ENCODE results near the gene ARMC9. TPM values are rescaled to one million over a fixed set of nuclear protein-coding genes. Genes with fewer than 3 reads are reported as not detected.

ARMC9 gene
- total and polyA plus RNA-seq, 2 donors (not counting 3 experiments of a cell fraction or from before 2014, with no cell fraction given), result 16.4 to 24.2 TPM

DNA sequence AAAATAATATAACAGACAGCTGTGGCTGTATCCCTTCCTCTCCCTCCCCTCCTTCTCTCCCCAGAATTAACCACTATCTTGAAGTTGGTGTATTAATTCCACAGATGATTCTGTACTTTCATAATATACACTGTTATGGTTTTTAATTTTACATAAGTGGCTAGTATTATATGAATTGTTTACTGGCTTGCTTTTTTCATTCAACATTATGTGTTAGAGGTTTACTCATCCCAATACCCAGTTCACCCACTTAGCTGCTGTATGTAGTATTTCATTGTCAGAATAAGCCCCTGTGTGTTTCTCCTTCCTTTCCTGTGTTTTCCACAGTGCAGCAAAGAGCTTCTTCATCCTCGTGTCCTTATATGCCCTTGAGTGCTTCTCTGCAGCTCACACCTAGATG, 121.4 kb downstream of the ARMC9 start:
- H3K4me2 ChIP-seq (ENCODE audit: insufficient read depth, low read length), result no peak overlapping the region
- no peaks in the 10 kb centered on the region for H3K4me1 ChIP-seq (ENCODE audit: control insufficient read depth, extremely low read depth, insufficient read depth, low read length)
- H4K20me1 ChIP-seq (replicated peaks; ENCODE audit: control insufficient read depth, extremely low read depth, insufficient read depth, low read length), result no peaks in the 10 kb centered on the region
- no peak overlapping the region for H3K4me3 ChIP-seq (replicated peaks in 1 of 3; ENCODE audit: insufficient read depth in 1 of 3, low read depth in 1 of 3, low read length in 3 of 3)
- H3K9me1 ChIP-seq (replicated peaks; ENCODE audit: control insufficient read depth, extremely low read depth, insufficient read depth, low read length), result no peaks in the 10 kb centered on the region
- FAIRE-seq (no peak), DNase-seq (ENCODE audit: low read depth, low spot score) (no peak)
- no peaks in the 10 kb centered on the region for H3K79me2 ChIP-seq (ENCODE audit: control insufficient read depth, insufficient read depth, low read length)
- no TSS peak for BruUV-seq (replicated peaks)
- no peaks in the 10 kb centered on the region for H3K9me3 ChIP-seq (replicated peaks; ENCODE audit: control insufficient read depth, insufficient read depth, low read length)
- no peak overlapping the region for H2AFZ ChIP-seq (ENCODE audit: low read depth, low read length)
- TF ChIP-seq, protein P1, sequence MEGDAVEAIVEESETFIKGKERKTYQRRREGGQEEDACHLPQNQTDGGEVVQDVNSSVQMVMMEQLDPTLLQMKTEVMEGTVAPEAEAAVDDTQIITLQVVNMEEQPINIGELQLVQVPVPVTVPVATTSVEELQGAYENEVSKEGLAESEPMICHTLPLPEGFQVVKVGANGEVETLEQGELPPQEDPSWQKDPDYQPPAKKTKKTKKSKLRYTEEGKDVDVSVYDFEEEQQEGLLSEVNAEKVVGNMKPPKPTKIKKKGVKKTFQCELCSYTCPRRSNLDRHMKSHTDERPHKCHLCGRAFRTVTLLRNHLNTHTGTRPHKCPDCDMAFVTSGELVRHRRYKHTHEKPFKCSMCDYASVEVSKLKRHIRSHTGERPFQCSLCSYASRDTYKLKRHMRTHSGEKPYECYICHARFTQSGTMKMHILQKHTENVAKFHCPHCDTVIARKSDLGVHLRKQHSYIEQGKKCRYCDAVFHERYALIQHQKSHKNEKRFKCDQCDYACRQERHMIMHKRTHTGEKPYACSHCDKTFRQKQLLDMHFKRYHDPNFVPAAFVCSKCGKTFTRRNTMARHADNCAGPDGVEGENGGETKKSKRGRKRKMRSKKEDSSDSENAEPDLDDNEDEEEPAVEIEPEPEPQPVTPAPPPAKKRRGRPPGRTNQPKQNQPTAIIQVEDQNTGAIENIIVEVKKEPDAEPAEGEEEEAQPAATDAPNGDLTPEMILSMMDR (IDR thresholded peaks at IDR 0.05; ENCODE audit: extremely low read depth in 1 of 2, insufficient read depth in 1 of 2, low read depth in 1 of 2, low read length in 2 of 2), result no peak
- intact Hi-C loops (cut with micrococcal nuclease) (no loop called here), dilution Hi-C loops (cut with MboI; ENCODE audit: extremely low pct_ligation_motif_present, low sequenced_read_pairs) (no loop called here)
- no peak overlapping the region for H3K9ac ChIP-seq (replicated peaks; ENCODE audit: extremely low read depth, insufficient read depth, low read length)
- ChIA-PET CTCF (interaction anchor here (0.5 to 1.5 kb wide), 3 partner anchors 8 to 23 kb away, joined by 3 read pairs; no protein-coding TSS in a partner anchor), POLR2A (interaction anchor here (0.7 kb wide), 1 partner anchor 116 kb away, joined by 5 read pairs; no protein-coding TSS in a partner anchor)
- no peaks in the 10 kb centered on the region for H3K36me3 ChIP-seq (ENCODE audit: control insufficient read depth in 2 of 2, extremely low read depth in 1 of 2, insufficient read depth in 2 of 2, low read length in 2 of 2)
- H3K27ac ChIP-seq (ENCODE audit: insufficient read depth, low read depth, low read length), result no peak overlapping the region
- no peaks in the 10 kb centered on the region for H3K27me3 ChIP-seq (ENCODE audit: control insufficient read depth in 2 of 2, insufficient read depth in 2 of 2, low read length in 2 of 2)

DNA sequence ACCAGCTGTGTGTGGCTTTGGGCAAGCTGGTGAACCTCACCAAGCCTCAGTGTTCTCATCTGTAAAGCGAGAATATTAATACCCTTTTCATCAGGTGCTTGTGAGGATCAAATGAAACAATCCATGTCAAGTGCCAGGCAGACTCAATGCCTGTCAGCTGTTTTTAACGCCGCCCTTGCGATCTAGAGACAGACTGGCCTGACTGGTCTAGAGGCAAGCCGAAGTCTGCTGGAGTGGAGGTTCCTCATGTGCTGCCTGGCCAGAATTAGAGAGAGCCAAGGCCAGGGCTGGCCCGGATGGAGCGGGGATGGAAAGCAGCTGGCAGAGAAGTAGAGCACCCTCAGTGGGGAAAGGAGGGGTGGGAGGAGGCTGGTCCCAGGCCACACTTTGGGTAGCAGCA, 122.6 kb downstream of the ARMC9 start:
- H3K79me2 ChIP-seq (ENCODE audit: control insufficient read depth, insufficient read depth, low read length), result no peaks in the 10 kb centered on the region
- FAIRE-seq (no peak), DNase-seq (ENCODE audit: low read depth, low spot score) (no peak)
- H3K9me3 ChIP-seq (replicated peaks; ENCODE audit: control insufficient read depth, insufficient read depth, low read length), result no peaks in the 10 kb centered on the region
- no peak overlapping the region for H3K9ac ChIP-seq (replicated peaks; ENCODE audit: extremely low read depth, insufficient read depth, low read length)
- intact Hi-C loops (cut with micrococcal nuclease) (no loop called here), dilution Hi-C loops (cut with MboI; ENCODE audit: extremely low pct_ligation_motif_present, low sequenced_read_pairs) (no loop called here)
- no peak overlapping the region for H2AFZ ChIP-seq (ENCODE audit: low read depth, low read length)
- CTCF ChIA-PET, result interaction anchor here (1.0 kb wide), 1 partner anchor 24 kb away, joined by 3 read pairs; no protein-coding TSS in a partner anchor
- POLR2A ChIA-PET, result no interaction called here
- no peaks in the 10 kb centered on the region for H4K20me1 ChIP-seq (replicated peaks; ENCODE audit: control insufficient read depth, extremely low read depth, insufficient read depth, low read length)
- no peaks in the 10 kb centered on the region for H3K9me1 ChIP-seq (replicated peaks; ENCODE audit: control insufficient read depth, extremely low read depth, insufficient read depth, low read length)
- no peak overlapping the region for H3K4me3 ChIP-seq (replicated peaks in 1 of 3; ENCODE audit: insufficient read depth in 1 of 3, low read depth in 1 of 3, low read length in 3 of 3)
- no peak overlapping the region for H3K4me2 ChIP-seq (ENCODE audit: insufficient read depth, low read length)
- TF ChIP-seq, protein P2, sequence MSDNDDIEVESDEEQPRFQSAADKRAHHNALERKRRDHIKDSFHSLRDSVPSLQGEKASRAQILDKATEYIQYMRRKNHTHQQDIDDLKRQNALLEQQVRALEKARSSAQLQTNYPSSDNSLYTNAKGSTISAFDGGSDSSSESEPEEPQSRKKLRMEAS (IDR thresholded peaks at IDR 0.05; ENCODE audit: insufficient read depth, insufficient read length), result no peak
- no peak for TF ChIP-seq FOS (IDR thresholded peaks at IDR 0.05; ENCODE audit: borderline replicate concordance, insufficient read depth, low read length)
- no peak for TF ChIP-seq JUN (IDR thresholded peaks at IDR 0.05; ENCODE audit: borderline replicate concordance, insufficient read depth, insufficient read length, low read depth)
- no peak for TF ChIP-seq MYC (IDR thresholded peaks at IDR 0.05; ENCODE audit: low read depth, low read length)
- no peak for TF ChIP-seq GATA2 (IDR thresholded peaks at IDR 0.05; ENCODE audit: insufficient read depth, insufficient read length, low read depth, low read length)
- no peak for TF ChIP-seq EZH2 (IDR thresholded peaks at IDR 0.05; ENCODE audit: borderline replicate concordance, low read depth, low read length, severe bottlenecking)
- TF ChIP-seq, protein P1 (IDR thresholded peaks at IDR 0.05; ENCODE audit: extremely low read depth in 1 of 2, insufficient read depth in 1 of 2, low read depth in 1 of 2, low read length in 2 of 2), result no peak
- TF ChIP-seq POLR2A (IDR thresholded peaks at IDR 0.05; ENCODE audit: low read depth, low read length), result no peak
- TF ChIP-seq POLR2AphosphoS5 (IDR thresholded peaks at IDR 0.05; ENCODE audit: insufficient read depth, low read depth, low read length), result no peak
- BruUV-seq (replicated peaks), result no TSS peak
- H3K4me1 ChIP-seq (ENCODE audit: control insufficient read depth, extremely low read depth, insufficient read depth, low read length), result no peaks in the 10 kb centered on the region
- H3K36me3 ChIP-seq (ENCODE audit: control insufficient read depth in 2 of 2, extremely low read depth in 1 of 2, insufficient read depth in 2 of 2, low read length in 2 of 2), result no peaks in the 10 kb centered on the region
- no peaks in the 10 kb centered on the region for H3K27me3 ChIP-seq (ENCODE audit: control insufficient read depth in 2 of 2, insufficient read depth in 2 of 2, low read length in 2 of 2)
- H3K27ac ChIP-seq (ENCODE audit: insufficient read depth, low read depth, low read length), result no peak overlapping the region

Measured in endothelial cell of umbilical vein (primary cell).